Neuronal stem cell (in vitro differentiated cells): Measurements from ENCODE around the gene ARHGAP25.

Source experiments
- DNase-seq: peaks from one replicate; pipeline ENCODE4 v3.0.0-alpha.2; 2013; ENCODE audit warnings: low spot score
- H2AFZ ChIP-seq: one replicate; pipeline ENCODE4 v1.6.1; 2013; ENCODE audit warnings: mild to moderate bottlenecking, low read length, inconsistent platforms
- H2AK5ac ChIP-seq: 2 replicates; pipeline ENCODE4 v1.6.1; 2013; ENCODE audit warnings: low read depth, mild to moderate bottlenecking, inconsistent platforms, low read length, moderate library complexity, mixed read lengths
- H2BK120ac ChIP-seq: 2 replicates; pipeline ENCODE4 v1.6.1; 2013; ENCODE audit warnings: low read depth, mild to moderate bottlenecking, inconsistent platforms, low read length, moderate library complexity, mixed read lengths
- H2BK12ac ChIP-seq: one replicate; pipeline ENCODE4 v1.6.1; 2013; ENCODE audit warnings: low read length, inconsistent platforms
- H2BK15ac ChIP-seq: 2 replicates; pipeline ENCODE4 v1.6.1; 2013; ENCODE audit warnings: mild to moderate bottlenecking, low read length, inconsistent platforms, mixed read lengths
- H2BK5ac ChIP-seq: one replicate; pipeline ENCODE4 v1.6.1; 2013; ENCODE audit warnings: inconsistent platforms, mild to moderate bottlenecking, low read length, moderate library complexity
- H3K14ac ChIP-seq: one replicate; pipeline ENCODE4 v1.6.1; 2013; ENCODE audit warnings: low read length, inconsistent platforms
- H3K18ac ChIP-seq: 2 replicates; pipeline ENCODE4 v1.6.1; 2013; ENCODE audit warnings: low read length, inconsistent platforms
- H3K23ac ChIP-seq: 2 replicates; pipeline ENCODE4 v1.6.1; 2013; ENCODE audit warnings: low read depth, mild to moderate bottlenecking, mixed read lengths, low read length, inconsistent platforms; ENCODE audit not compliant: poor library complexity
- H3K27ac ChIP-seq: replicated peaks from 3 replicates; pipeline ENCODE4 v1.5.1; 2013; ENCODE audit warnings: low read length, inconsistent platforms
- H3K27me3 ChIP-seq, 3 experiments: 2 replicates each; pipeline ENCODE4 v1.6.1; 2013; ENCODE audit warnings: low read length in 3 of 3, mild to moderate bottlenecking in 2 of 3, inconsistent platforms in 1 of 3, low read depth in 1 of 3, mixed read lengths in 1 of 3, moderate library complexity in 1 of 3; ENCODE audit not compliant: control insufficient read depth in 3 of 3, insufficient read depth in 3 of 3
- H3K36me3 ChIP-seq, 2 donors: replicated peaks in 1 of 2; 2 replicates each; pipeline ENCODE4 v1.6.1; 2013; ENCODE audit warnings: low read length in 2 of 2; ENCODE audit not compliant: control insufficient read depth in 2 of 2, insufficient read depth in 2 of 2
- H3K4ac ChIP-seq: 2 replicates; pipeline ENCODE4 v1.6.1; 2013; ENCODE audit warnings: inconsistent platforms, mild to moderate bottlenecking, low read length, moderate library complexity
- H3K4me1 ChIP-seq, 2 donors: 1 replicate in 1 of 2; 2 replicates in 1 of 2; pipeline ENCODE4 v1.6.1; 2013; ENCODE audit warnings: low read length in 2 of 2, low read depth in 1 of 2; ENCODE audit not compliant: control insufficient read depth in 2 of 2, insufficient read depth in 1 of 2
- H3K4me2 ChIP-seq: one replicate; pipeline ENCODE4 v1.6.1; 2013; ENCODE audit warnings: mild to moderate bottlenecking, low read length, inconsistent platforms; ENCODE audit not compliant: insufficient read depth, poor library complexity, severe bottlenecking
- H3K4me3 ChIP-seq, 2 donors: 2 replicates each; pipeline ENCODE4 v1.5.1; 2013; ENCODE audit warnings: low read length in 2 of 2, mild to moderate bottlenecking in 2 of 2, inconsistent platforms in 1 of 2, moderate library complexity in 1 of 2
- H3K79me1 ChIP-seq: one replicate; pipeline ENCODE4 v1.6.1; 2013; ENCODE audit warnings: low read depth, mild to moderate bottlenecking, inconsistent platforms, low read length, moderate library complexity
- H3K9ac ChIP-seq: one replicate; pipeline ENCODE4 v1.6.1; 2013; ENCODE audit warnings: mild to moderate bottlenecking, low read depth, low read length, inconsistent platforms; ENCODE audit not compliant: poor library complexity
- H3K9me3 ChIP-seq, 2 donors: replicated peaks in 1 of 2; 2 replicates each; pipeline versions ENCODE3 to v1.6.1; 2013; ENCODE audit warnings: low read length in 2 of 2, mild to moderate bottlenecking in 2 of 2, inconsistent platforms in 1 of 2, low read depth in 1 of 2, mixed read lengths in 1 of 2, moderate library complexity in 1 of 2; ENCODE audit not compliant: control insufficient read depth in 2 of 2, insufficient read depth in 1 of 2
- H4K8ac ChIP-seq: one replicate; pipeline ENCODE4 v1.6.1; 2013; ENCODE audit warnings: low read depth, mild to moderate bottlenecking, inconsistent platforms, low read length, moderate library complexity
- H4K91ac ChIP-seq: one replicate; pipeline ENCODE4 v1.6.1; 2013; ENCODE audit warnings: low read length, low read depth, mild to moderate bottlenecking, inconsistent platforms; ENCODE audit not compliant: poor library complexity
- WGBS, 2 donors: extraction: QIAGEN DNeasy Blood & Tissue Kit; methylation state at CpG; one replicate each; pipeline ENCODE4 v1.1.7; 2013; ENCODE audit warnings: missing lambda C conversion rate in 2 of 2, mixed read lengths in 1 of 2; ENCODE audit not compliant: insufficient read length in 2 of 2, insufficient replicate concordance in 1 of 2; ENCODE audit errors: extremely low coverage in 2 of 2; 5-methylcytosine and 5-hydroxymethylcytosine counted together

Gene ARHGAP25

GRCh38 chr2:68796295-68796905 lies 61.8 kb downstream of the ARHGAP25 start:
- no peaks in the 10 kb centered on the region for H3K27me3 ChIP-seq
- H3K14ac ChIP-seq: no peak overlapping the region
- WGBS, 2 donors: no CpG with 5 or more reads among the region's 3 CpGs
- no peak overlapping the region for H3K4me3 ChIP-seq
- no peaks in the 10 kb centered on the region for H3K36me3 ChIP-seq
- no peak overlapping the region for H4K8ac ChIP-seq
- no peak overlapping the region for H3K27ac ChIP-seq
- H3K79me1 ChIP-seq: no peaks in the 10 kb centered on the region
- DNase-seq: no peak
- H2BK12ac ChIP-seq: no peak overlapping the region
- H2AK5ac ChIP-seq: no peak overlapping the region
- no peak overlapping the region for H3K23ac ChIP-seq
- no peak overlapping the region for H3K4ac ChIP-seq
- no peak overlapping the region for H2BK5ac ChIP-seq
- no peak overlapping the region for H2AFZ ChIP-seq
- no peak overlapping the region for H4K91ac ChIP-seq
- no peak overlapping the region for H3K4me2 ChIP-seq
- H2BK15ac ChIP-seq: no peak overlapping the region
- no peak overlapping the region for H2BK120ac ChIP-seq
- peaks cover 0 to 5% of the 10 kb centered on the region in 2 donors for H3K4me1 ChIP-seq
- no peak overlapping the region for H3K9ac ChIP-seq
- H3K9me3 ChIP-seq: no peaks in the 10 kb centered on the region
- H3K18ac ChIP-seq: no peak overlapping the region

GRCh38 chr2:68798569-68798968 lies 64.0 kb downstream of the ARHGAP25 start:
- Histone ChIP-seq H3K4me2 (no peak overlapping the region), H3K4ac (no peak overlapping the region), H3K4me1 (peaks cover 0 to 5% of the 10 kb centered on the region in 2 donors), H4K91ac (no peak overlapping the region), H3K14ac (no peak overlapping the region), H2BK5ac (no peak overlapping the region), H2BK12ac (no peak overlapping the region), H3K4me3 (no peak overlapping the region), H2AK5ac (no peak overlapping the region), H3K9ac (no peak overlapping the region), H3K9me3 (no peaks in the 10 kb centered on the region), H2AFZ (no peak overlapping the region), H2BK15ac (no peak overlapping the region), H3K79me1 (no peaks in the 10 kb centered on the region), H2BK120ac (no peak overlapping the region), H3K23ac (no peak overlapping the region), H3K27ac (no peak overlapping the region), H3K27me3 (no peaks in the 10 kb centered on the region), H4K8ac (no peak overlapping the region), H3K36me3 (no peaks in the 10 kb centered on the region), H3K18ac (no peak overlapping the region)
- no peak for DNase-seq

DNA sequence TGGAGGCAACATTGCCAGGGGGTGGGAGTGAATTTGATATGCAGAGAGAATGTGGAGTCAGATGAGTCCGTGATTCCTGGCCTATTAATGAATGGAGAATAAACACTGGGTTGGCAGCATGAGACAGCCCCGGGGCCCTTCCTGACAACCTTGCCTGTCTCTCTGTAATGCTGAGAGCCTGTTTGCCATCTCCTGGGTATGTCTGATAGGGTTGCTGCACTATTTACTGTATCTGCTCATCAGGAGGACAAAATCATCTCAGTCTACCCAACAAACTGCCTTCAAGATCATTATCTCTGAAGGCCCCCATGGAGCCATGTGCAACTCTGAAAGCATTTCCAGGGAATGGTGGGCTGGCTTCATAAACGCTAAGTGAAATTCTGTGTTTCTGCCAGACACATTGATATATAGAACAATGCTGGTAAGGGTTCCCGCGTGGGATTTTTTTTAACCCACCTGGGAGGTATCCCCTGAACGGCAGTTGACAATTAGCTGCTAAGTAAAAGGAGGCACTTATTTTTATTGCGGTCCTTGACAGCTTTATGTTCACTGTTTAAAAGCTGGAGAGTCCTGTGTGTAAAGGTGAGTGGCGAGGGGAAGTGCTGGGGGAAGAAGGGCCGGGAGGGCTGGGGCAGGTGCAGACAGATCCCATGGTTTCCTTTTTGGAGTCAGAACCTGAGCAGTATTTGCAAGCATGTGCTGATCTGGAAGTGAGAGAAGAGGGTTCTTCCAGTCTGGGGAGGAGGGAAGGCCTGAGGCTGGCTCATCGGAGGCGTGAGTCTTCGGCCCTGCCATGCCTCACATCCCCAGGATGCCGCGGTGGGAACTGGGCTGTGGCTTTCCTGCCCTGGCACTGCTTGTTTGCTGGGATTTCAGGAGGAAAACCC lies 64.8 kb downstream of the ARHGAP25 start:
- no peak overlapping the region for H3K14ac ChIP-seq
- H2AK5ac ChIP-seq: no peak overlapping the region
- no peak overlapping the region for H2BK15ac ChIP-seq
- H3K27ac ChIP-seq: no peak overlapping the region
- no peaks in the 10 kb centered on the region for H3K36me3 ChIP-seq
- H4K8ac ChIP-seq: no peak overlapping the region
- WGBS, 2 donors: no CpG with 5 or more reads among the region's 14 CpGs
- H2BK5ac ChIP-seq: no peak overlapping the region
- no peak overlapping the region for H4K91ac ChIP-seq
- no peak overlapping the region for H3K23ac ChIP-seq
- H3K9me3 ChIP-seq: no peaks in the 10 kb centered on the region
- H3K9ac ChIP-seq: no peak overlapping the region
- DNase-seq: no peak
- H3K4me1 ChIP-seq: peaks cover 0 to 5% of the 10 kb centered on the region in 2 donors
- H3K27me3 ChIP-seq: no peaks in the 10 kb centered on the region
- H2BK12ac ChIP-seq: no peak overlapping the region
- H3K79me1 ChIP-seq: no peaks in the 10 kb centered on the region
- H3K18ac ChIP-seq: peak overlapping the region; percentile 68
- H3K4me2 ChIP-seq: no peak overlapping the region
- no peak overlapping the region for H3K4ac ChIP-seq
- H3K4me3 ChIP-seq: no peak overlapping the region
- no peak overlapping the region for H2AFZ ChIP-seq
- H2BK120ac ChIP-seq: no peak overlapping the region

DNA sequence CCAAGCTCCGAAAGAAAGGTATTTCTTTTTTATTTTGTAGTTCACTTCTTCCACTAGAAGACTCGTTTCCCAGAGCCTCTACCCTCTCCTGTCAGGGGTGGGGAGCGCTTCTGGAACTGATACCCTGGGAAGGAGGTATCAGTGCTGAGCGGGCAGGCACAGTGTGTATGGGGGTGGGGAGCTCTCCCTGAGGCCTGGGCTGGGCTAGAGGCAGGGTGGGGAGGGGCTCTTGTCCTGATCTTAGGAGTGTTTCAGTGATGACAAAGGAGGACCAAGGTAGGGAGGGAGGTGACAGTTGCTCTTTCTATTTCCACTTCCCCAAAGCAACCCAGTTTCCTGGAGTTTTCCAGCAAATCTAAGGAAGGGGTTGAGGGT lies 65.4 kb downstream of the ARHGAP25 start:
- DNase-seq: no peak

More for the DNA sequence above, 65.4 kb downstream of the ARHGAP25 start:
- H3K4me1 ChIP-seq: peaks cover 0 to 5% of the 10 kb centered on the region in 2 donors
- no peak overlapping the region for H2BK15ac ChIP-seq
- no peaks in the 10 kb centered on the region for H3K79me1 ChIP-seq
- H3K14ac ChIP-seq: no peak overlapping the region
- H3K36me3 ChIP-seq: no peaks in the 10 kb centered on the region
- no peak overlapping the region for H2AK5ac ChIP-seq
- no peak overlapping the region for H2BK120ac ChIP-seq
- no peak overlapping the region for H3K4ac ChIP-seq
- no peak overlapping the region for H4K8ac ChIP-seq
- H3K27me3 ChIP-seq: no peaks in the 10 kb centered on the region
- no peaks in the 10 kb centered on the region for H3K9me3 ChIP-seq
- no peak overlapping the region for H3K4me3 ChIP-seq
- no peak overlapping the region for H3K27ac ChIP-seq
- no peak overlapping the region for H3K9ac ChIP-seq
- no peak overlapping the region for H2AFZ ChIP-seq
- H2BK5ac ChIP-seq: no peak overlapping the region
- H3K4me2 ChIP-seq: no peak overlapping the region
- H3K23ac ChIP-seq: no peak overlapping the region
- no CpG with 5 or more reads among the region's 4 CpGs for WGBS, 2 donors
- H2BK12ac ChIP-seq: no peak overlapping the region
- H3K18ac ChIP-seq: no peak overlapping the region
- H4K91ac ChIP-seq: no peak overlapping the region
